Body of pancreas (tissue), 4 donors: ENCODE results near the gene AFF4. TPM values are rescaled to one million over a fixed set of nuclear protein-coding genes. Genes with fewer than 3 reads are reported as not detected.

Experiments
- ATAC-seq: fragments of 150-250 bp; one replicate; pipeline ENCODE4 v1.9.1; 2016
- DNase-seq, 4 donors: peaks; one replicate each; pipeline ENCODE4 v3.0.0-alpha.2; 2019
- H3K27ac ChIP-seq, 4 donors: fragments of 200-600 bp; sonication (generic); 1 replicate in 3 of 4; 2 replicates in 1 of 4; pipeline versions ENCODE4 v1.5.1 to v1.6.1; 2016 to 2019; ENCODE audit warnings: mild to moderate bottlenecking in 1 of 4, mixed read lengths in 1 of 4, moderate library complexity in 1 of 4
- H3K27me3 ChIP-seq, 2 donors: fragments of 200-600 bp; sonication (generic); one replicate each; pipeline ENCODE4 v1.6.0; 2016; ENCODE audit warnings: mild to moderate bottlenecking in 1 of 2
- H3K36me3 ChIP-seq, 2 donors: fragments of 200-600 bp; sonication (generic); replicated peaks in 1 of 2; 2 replicates each; pipeline ENCODE4 v1.5.1; 2016; ENCODE audit warnings: low read depth in 2 of 2; ENCODE audit not compliant: insufficient read depth in 1 of 2
- H3K4me1 ChIP-seq: fragments of 200-600 bp; sonication (generic); one replicate; pipeline ENCODE4 v1.6.0; 2016
- H3K4me3 ChIP-seq, 2 donors: fragments of 200-600 bp; sonication (generic); 1 replicate in 1 of 2; 2 replicates in 1 of 2; pipeline ENCODE4 v1.5.1; 2016 to 2019
- H3K9me3 ChIP-seq, 3 donors: fragments of 200-600 bp; sonication (generic); 1 replicate in 2 of 3; 2 replicates in 1 of 3; pipeline ENCODE4 v1.5.1; 2016
- POLR2A ChIP-seq, 3 donors: fragments of 450-650 bp; IDR thresholded peaks; one replicate each; pipeline ENCODE4 v1.6.1; 2016; ENCODE audit warnings: antibody characterized with exemption in 3 of 3, mild to moderate bottlenecking in 2 of 3
- WGBS, 2 donors: methylation state at CpG; one replicate each; pipeline ENCODE4 v1.1.5; 2017; 5-methylcytosine and 5-hydroxymethylcytosine counted together
- intact Hi-C: fragments of 100-400 bp; cut with DNase I; formaldehyde crosslinking; loops from one replicate; pipeline ENCODE4 v1.15.1; 2023
- total RNA-seq, 2 donors: library from RNA; depleted of rRNA; stranded (reverse); fragments of >200 nt; gene quantifications; one replicate each; pipeline ENCODE4 v1.1.0, GENCODE V29; 2016
- TF ChIP-seq, protein P1 (sequence below), 7 experiments: fragments of 450-650 bp in 4 of 7; fragments of 200-600 bp in 3 of 7; sonication (generic) in 3 of 7; IDR thresholded peaks; one replicate each; pipeline ENCODE4 v1.5.1; 2016 to 2019; ENCODE audit warnings: antibody characterized with exemption in 7 of 7

Gene AFF4
- total RNA-seq, 2 donors from 2014 or later: 31.4 to 32.3 TPM

DNA sequence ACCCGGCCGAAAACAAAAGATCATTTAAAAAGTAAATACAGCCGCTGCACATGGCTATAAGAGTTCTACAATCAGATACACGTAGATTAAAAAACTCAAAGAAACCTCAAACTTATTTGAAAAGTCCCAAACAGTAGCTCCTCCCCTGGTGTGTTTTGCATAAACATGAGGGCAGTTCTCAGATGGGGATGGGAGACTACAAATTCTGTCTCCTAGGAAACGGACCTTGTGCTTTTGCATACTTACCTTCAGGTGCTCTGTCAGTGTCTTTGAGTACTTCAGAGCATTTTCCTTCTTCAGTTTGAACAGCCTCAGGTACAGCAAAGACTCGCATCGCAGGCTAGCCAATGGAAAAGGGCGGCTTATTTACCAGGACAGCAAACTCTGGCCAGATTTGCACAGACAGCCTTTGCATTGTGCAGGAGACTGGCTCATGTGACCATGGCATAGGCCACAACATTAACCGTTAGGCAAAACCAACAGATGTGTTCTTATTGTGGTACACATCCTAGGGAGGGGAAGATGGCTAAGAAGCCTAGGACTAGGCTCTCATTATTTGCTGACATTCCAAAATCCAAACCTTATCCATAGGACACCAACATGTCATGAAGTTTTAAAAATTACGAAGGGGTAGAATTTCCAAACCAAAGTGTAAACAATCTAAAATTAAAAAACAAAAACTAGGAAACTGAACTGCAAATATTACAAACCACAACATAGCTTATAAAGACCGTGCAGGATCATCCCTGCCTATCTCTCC is 77.2 kb downstream of the AFF4 start:
- no peak for TF ChIP-seq POLR2A (IDR thresholded peaks at IDR 0.05)
- TF ChIP-seq, protein P1, sequence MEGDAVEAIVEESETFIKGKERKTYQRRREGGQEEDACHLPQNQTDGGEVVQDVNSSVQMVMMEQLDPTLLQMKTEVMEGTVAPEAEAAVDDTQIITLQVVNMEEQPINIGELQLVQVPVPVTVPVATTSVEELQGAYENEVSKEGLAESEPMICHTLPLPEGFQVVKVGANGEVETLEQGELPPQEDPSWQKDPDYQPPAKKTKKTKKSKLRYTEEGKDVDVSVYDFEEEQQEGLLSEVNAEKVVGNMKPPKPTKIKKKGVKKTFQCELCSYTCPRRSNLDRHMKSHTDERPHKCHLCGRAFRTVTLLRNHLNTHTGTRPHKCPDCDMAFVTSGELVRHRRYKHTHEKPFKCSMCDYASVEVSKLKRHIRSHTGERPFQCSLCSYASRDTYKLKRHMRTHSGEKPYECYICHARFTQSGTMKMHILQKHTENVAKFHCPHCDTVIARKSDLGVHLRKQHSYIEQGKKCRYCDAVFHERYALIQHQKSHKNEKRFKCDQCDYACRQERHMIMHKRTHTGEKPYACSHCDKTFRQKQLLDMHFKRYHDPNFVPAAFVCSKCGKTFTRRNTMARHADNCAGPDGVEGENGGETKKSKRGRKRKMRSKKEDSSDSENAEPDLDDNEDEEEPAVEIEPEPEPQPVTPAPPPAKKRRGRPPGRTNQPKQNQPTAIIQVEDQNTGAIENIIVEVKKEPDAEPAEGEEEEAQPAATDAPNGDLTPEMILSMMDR (IDR thresholded peaks at IDR 0.05): no peak
- intact Hi-C loops: loop anchor here (5.0 kb wide), 1 partner anchor 59 kb away; no protein-coding TSS in a partner anchor
- H3K9me3 ChIP-seq: no peaks in the 10 kb centered on the region
- peaks cover 6% of the 10 kb centered on the region for H3K4me1 ChIP-seq
- H3K36me3 ChIP-seq: peaks cover 0 to 41% of the 10 kb centered on the region in 2 donors
- H3K27me3 ChIP-seq: no peaks in the 10 kb centered on the region
- no peak overlapping the region for H3K4me3 ChIP-seq
- DNase-seq (no peak), ATAC-seq (no peak)
- H3K27ac ChIP-seq: no peak overlapping the region
- WGBS, 2 donors: 87 to 89% methylated on average over 11 of the region's 11 CpGs

DNA sequence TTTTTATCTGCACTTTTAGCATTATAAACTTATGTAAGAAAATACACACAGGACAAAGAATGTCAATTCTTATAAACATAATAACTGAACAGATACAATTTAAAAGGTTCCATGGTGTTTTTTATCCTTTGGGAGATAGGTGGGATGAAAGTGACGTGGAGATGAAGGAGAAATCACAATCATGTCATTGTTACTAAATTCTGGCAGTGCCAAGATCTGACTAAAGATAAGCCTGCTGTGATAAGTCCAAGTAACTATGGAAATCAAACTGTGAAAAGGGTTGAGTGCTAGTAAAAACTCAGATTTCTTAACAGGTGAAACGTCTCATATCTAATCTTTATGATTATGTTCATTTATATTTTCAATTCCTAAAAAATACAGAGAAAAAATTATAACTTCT is 78.9 kb downstream of the AFF4 start:
- Histone ChIP-seq H3K4me3 (no peak overlapping the region), H3K27ac (peak overlapping the region in 2 of 4 donors; percentile 43 to 46), H3K27me3 (no peaks in the 10 kb centered on the region), H3K9me3 (no peaks in the 10 kb centered on the region), H3K4me1 (peaks cover 6% of the 10 kb centered on the region), H3K36me3 (peaks cover 0 to 51% of the 10 kb centered on the region in 2 donors)
- TF ChIP-seq POLR2A (IDR thresholded peaks at IDR 0.05): no peak
- TF ChIP-seq, protein P1 (IDR thresholded peaks at IDR 0.05): no peak
- 32 to 42% methylated on average over 2 of the region's 2 CpGs for WGBS, 2 donors
- intact Hi-C loops: no loop called here
- ATAC-seq: no peak
- DNase-seq: no peak

DNA sequence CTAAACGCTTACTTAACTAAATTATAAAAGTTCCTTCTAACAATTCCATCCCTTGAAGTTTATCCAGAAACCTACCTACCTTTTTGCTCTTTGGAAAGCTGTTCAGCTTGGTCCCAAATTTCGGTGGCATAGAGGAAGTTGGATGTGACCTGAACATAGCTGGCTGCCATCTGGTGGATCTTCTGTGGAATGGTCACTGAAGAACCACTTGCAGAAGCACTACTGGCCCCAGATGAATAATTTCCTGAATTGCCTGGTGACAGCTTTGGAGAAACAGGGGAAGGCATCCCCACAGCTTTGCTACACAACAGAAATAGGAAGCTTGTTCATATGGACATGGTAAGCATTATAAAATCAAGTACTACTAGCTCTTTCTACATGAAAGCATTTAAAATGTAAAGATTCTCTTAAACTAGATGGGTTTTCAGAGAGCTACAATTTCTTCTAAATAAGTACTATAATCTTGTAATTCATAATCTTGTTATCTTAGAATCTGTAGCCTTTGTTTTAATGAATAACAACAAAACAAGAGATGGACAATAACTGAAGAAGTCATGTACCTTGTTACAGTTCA is 80.1 kb downstream of the AFF4 start:
- H3K27ac ChIP-seq: peak overlapping the region in 1 of 4 donors; percentile 41
- no peaks in the 10 kb centered on the region for H3K27me3 ChIP-seq
- no peak for TF ChIP-seq POLR2A (IDR thresholded peaks at IDR 0.05)
- TF ChIP-seq, protein P1 (IDR thresholded peaks at IDR 0.05): peak; percentile 19 to 80 (median 73)
- H3K9me3 ChIP-seq: no peaks in the 10 kb centered on the region
- DNase-seq: peak; percentile 57 to 80 (median 70)
- intact Hi-C loops: no loop called here
- H3K4me3 ChIP-seq: no peak overlapping the region
- peaks cover 0 to 40% of the 10 kb centered on the region in 2 donors for H3K36me3 ChIP-seq
- H3K4me1 ChIP-seq: peaks cover 6% of the 10 kb centered on the region
- WGBS, 2 donors: 14 to 15% methylated on average over 2 of the region's 2 CpGs
- ATAC-seq: peak; percentile 97

DNA sequence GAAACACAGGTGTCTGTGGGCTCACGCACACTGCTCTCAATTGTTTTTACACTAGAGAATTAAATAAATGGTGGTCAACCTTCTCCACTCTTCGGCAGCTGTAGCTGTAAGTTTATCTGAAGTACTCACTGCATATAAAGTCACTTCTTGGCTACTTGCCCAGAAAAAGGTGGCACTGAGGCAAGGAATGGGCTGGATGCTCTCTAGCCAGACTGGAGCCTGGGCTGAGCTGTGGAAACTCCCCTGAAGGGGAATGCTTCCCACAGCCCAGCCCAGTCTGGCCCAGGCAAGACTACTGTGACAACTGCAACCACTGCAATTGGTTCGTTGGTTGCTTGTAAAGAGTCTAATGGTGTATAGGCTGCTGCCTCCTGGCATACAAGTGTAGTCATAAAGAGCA is 85.5 kb downstream of the AFF4 start:
- no peak for ATAC-seq
- H3K27ac ChIP-seq: peak overlapping the region in 1 of 4 donors; percentile 28
- TF ChIP-seq, protein P1 (IDR thresholded peaks at IDR 0.05): no peak
- TF ChIP-seq POLR2A (IDR thresholded peaks at IDR 0.05): no peak
- H3K4me1 ChIP-seq: peaks cover 23% of the 10 kb centered on the region
- DNase-seq: peak in 2 of 4 donors; percentile 9 to 19
- peaks cover 0 to 14% of the 10 kb centered on the region in 2 donors for H3K36me3 ChIP-seq
- H3K4me3 ChIP-seq: no peak overlapping the region
- H3K9me3 ChIP-seq: no peaks in the 10 kb centered on the region
- WGBS, 2 donors: 60 to 65% methylated on average over 3 of the region's 3 CpGs
- no peaks in the 10 kb centered on the region for H3K27me3 ChIP-seq
- intact Hi-C loops: no loop called here
